HL-60 (cell line): ENCODE results near the gene BRD3OS.

Source experiments
- DNase-seq, 2 experiments: peaks; one replicate each; pipeline ENCODE4 v3.0.0-alpha.2; 2010 to 2020; ENCODE audit warnings: low read depth in 1 of 2, low spot score in 1 of 2
- H3K27ac ChIP-seq: fragments of 250-450 bp; sonication (Bioruptor Pico); replicated peaks from 2 replicates; pipeline ENCODE4 v1.5.1; 2020; ENCODE audit warnings: mild to moderate bottlenecking, moderate library complexity
- H3K27me3 ChIP-seq: fragments of 250-450 bp; sonication (Bioruptor Pico); 2 replicates; pipeline ENCODE4 v1.5.1; 2021; ENCODE audit warnings: mild to moderate bottlenecking, moderate library complexity; ENCODE audit not compliant: insufficient read depth, poor library complexity, severe bottlenecking
- H3K4me3 ChIP-seq: replicated peaks from 2 replicates; pipeline ENCODE4 v1.5.1; 2011; ENCODE audit warnings: mild to moderate bottlenecking, control low read depth, low read length; ENCODE audit not compliant: insufficient read depth
- CTCF ChIP-seq: IDR thresholded peaks from one replicate; pipeline ENCODE4 v1.5.1; 2011; ENCODE audit warnings: low read length, control low read depth, inconsistent platforms; ENCODE audit not compliant: insufficient read depth
- GABPA ChIP-seq: IDR thresholded peaks from 2 replicates; pipeline ENCODE4 v1.6.1; 2012; ENCODE audit warnings: low read depth
- POLR2AphosphoS5 ChIP-seq: IDR thresholded peaks from 2 replicates; pipeline ENCODE4 v1.6.1; 2012; ENCODE audit warnings: low read depth
- REST ChIP-seq: IDR thresholded peaks from 2 replicates; pipeline ENCODE4 v1.6.1; 2012; ENCODE audit warnings: low read depth; ENCODE audit not compliant: insufficient replicate concordance
- SPI1 ChIP-seq: IDR thresholded peaks from 2 replicates; pipeline ENCODE4 v1.6.1; 2012; ENCODE audit warnings: low read depth, mild to moderate bottlenecking, borderline replicate concordance

Gene BRD3OS

DNA sequence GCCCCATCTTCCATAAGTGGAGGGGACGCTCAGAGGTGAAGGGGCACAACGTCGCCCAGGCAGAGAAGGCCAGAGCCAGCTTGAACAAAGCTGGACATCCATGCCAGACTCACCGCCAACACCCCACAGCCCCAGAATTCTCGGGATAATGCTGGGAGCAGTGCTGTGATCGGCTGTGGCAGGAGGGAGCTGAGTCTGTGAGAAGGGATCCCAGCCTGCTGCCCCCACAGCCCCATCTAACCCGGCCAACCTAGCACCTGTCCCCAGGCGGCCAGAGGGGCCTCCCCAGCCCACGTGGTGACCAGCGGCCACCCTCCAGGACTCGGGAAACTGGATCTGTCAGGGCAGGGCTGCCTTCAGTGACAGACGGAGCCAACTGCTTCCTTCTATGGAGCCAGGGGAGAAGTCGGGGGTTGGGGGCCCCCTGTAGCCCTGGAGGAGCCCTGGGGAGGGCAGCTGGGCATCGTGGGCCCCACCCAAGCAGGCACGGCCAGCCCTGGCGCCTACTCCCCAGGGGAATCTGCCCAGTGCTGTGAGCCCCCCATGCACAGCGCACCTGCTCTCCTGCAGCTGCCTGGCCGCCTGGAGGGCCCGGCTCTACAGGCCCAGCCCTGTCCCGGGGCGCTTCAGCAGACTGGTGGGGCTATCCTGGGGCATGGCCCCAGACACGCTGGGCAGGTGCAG is 36.5 kb downstream of the BRD3OS start:
- Histone ChIP-seq H3K27ac (no peak overlapping the region), H3K4me3 (no peak overlapping the region), H3K27me3 (no peaks in the 10 kb centered on the region)
- TF ChIP-seq REST = no peak
- no peak for TF ChIP-seq GABPA
- TF ChIP-seq SPI1 = no peak
- TF ChIP-seq CTCF = no peak
- TF ChIP-seq POLR2AphosphoS5 = no peak
- DNase-seq = no peak

GRCh38 chr9:134062461-134063087 is 37.3 kb downstream of the BRD3OS start:
- Histone ChIP-seq H3K27me3 (no peaks in the 10 kb centered on the region), H3K4me3 (no peak overlapping the region), H3K27ac (no peak overlapping the region)
- TF ChIP-seq SPI1 = no peak
- no peak for TF ChIP-seq CTCF
- TF ChIP-seq REST = no peak
- DNase-seq = no peak

DNA sequence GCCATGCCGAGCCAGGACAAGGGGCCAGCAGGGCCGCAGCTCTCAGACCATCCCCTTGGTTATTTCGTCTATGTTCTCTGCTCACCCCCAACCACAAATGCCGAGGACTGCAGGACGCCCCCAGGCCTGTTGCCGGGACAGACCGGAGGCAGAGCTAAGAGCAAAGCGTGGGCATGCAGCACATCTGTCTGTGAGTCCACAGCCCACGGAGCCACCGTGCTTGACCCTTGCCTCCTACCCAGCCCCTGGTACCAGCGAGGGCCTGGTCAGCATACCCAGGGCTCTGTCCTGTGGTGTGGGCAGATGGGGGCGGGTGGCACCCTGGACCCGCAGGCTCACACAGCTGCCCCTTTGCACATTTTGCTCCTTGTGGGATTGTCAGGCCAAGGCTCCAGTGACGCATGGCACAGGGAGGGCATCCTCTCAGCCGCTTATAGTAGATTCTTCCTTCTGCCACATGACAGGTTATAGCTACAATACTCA is 37.8 kb downstream of the BRD3OS start:
- no peak overlapping the region for H3K27ac ChIP-seq
- DNase-seq = no peak
- H3K4me3 ChIP-seq = no peak overlapping the region
- TF ChIP-seq REST (no peak), CTCF (no peak), GABPA (no peak), SPI1 (no peak), POLR2AphosphoS5 (no peak)
- no peaks in the 10 kb centered on the region for H3K27me3 ChIP-seq
